Measurements from ENCODE around the gene GKN1. TPM values are rescaled to one million over a fixed set of nuclear protein-coding genes. Genes with fewer than 3 reads are reported as not detected.

Gene GKN1
- total and polyA plus RNA-seq, 4 donors: not detected

DNA sequence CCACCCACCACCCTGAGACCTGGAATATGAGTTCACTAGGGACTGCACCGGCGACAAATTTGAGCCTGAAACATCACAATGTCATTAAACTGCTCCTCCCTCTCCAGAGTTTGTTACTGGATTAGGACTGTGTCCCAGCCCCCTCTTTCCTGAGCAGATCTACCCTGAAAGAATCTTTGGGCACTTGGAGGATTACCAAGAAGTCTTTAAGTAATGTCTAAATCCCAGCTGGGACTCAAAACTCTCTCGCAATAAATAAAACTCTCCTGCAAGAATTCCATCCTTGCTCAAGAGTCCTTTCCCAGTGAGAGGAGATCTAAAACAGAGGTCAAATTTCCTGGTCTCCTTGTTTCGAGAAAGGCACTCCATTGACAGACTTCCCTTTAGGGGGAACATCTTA, 42.6 kb upstream of the GKN1 start:
- Histone ChIP-seq H3K36me3 (ENCODE audit: control insufficient read depth in 4 of 4, insufficient read depth in 3 of 4, low read depth in 1 of 4, low read length in 3 of 4) (peaks cover 0 to 1% (median 0%) of the 10 kb centered on the region in 4 donors), H3K4me3 (ENCODE audit: low read depth in 1 of 3, low read length in 3 of 3) (no peak overlapping the region), H3K9ac (ENCODE audit: low read depth in 1 of 2, low read length in 2 of 2) (no peak overlapping the region), H3K27ac (ENCODE audit: low read depth in 1 of 2, low read length in 2 of 2) (no peak overlapping the region), H3K4me1 (ENCODE audit: control insufficient read depth in 4 of 4, insufficient read depth in 4 of 4, low read length in 3 of 4) (no peaks in the 10 kb centered on the region), H3K9me3 (ENCODE audit: control insufficient read depth in 4 of 4, low read length in 3 of 4) (no peaks in the 10 kb centered on the region), H3K27me3 (ENCODE audit: control insufficient read depth in 4 of 4, insufficient read depth in 4 of 4, low read length in 3 of 4) (peaks cover 0 to 3% (median 0%) of the 10 kb centered on the region in 4 donors)
- WGBS: 78% methylated on average over 4 of the region's 4 CpGs
- TF ChIP-seq HNF4G (IDR thresholded peaks at IDR 0.05): no peak
- no peak for TF ChIP-seq JUND (IDR thresholded peaks at IDR 0.05)
- no peak for TF ChIP-seq TAF1 (conservative IDR thresholded peaks at IDR 0.05)
- no peak for TF ChIP-seq NR2F2 (IDR thresholded peaks at IDR 0.05)
- no peak for TF ChIP-seq RAD21 (IDR thresholded peaks at IDR 0.05)
- no peak for TF ChIP-seq FOXA1 (IDR thresholded peaks at IDR 0.05)
- no peak for TF ChIP-seq RXRA (IDR thresholded peaks at IDR 0.05)
- TF ChIP-seq, protein P1, sequence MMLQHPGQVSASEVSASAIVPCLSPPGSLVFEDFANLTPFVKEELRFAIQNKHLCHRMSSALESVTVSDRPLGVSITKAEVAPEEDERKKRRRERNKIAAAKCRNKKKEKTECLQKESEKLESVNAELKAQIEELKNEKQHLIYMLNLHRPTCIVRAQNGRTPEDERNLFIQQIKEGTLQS (IDR thresholded peaks at IDR 0.05): no peak
- TF ChIP-seq SP1 (IDR thresholded peaks at IDR 0.05): no peak
- TF ChIP-seq YY1 (IDR thresholded peaks at IDR 0.05): no peak
- TF ChIP-seq, protein P2, sequence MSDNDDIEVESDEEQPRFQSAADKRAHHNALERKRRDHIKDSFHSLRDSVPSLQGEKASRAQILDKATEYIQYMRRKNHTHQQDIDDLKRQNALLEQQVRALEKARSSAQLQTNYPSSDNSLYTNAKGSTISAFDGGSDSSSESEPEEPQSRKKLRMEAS (IDR thresholded peaks at IDR 0.05): no peak
- TF ChIP-seq GABPA (IDR thresholded peaks at IDR 0.05 in 1 of 2, conservative IDR thresholded peaks at IDR 0.05 in 1 of 2): no peak
- DNase-seq (ENCODE audit: low spot score): no peak

DNA sequence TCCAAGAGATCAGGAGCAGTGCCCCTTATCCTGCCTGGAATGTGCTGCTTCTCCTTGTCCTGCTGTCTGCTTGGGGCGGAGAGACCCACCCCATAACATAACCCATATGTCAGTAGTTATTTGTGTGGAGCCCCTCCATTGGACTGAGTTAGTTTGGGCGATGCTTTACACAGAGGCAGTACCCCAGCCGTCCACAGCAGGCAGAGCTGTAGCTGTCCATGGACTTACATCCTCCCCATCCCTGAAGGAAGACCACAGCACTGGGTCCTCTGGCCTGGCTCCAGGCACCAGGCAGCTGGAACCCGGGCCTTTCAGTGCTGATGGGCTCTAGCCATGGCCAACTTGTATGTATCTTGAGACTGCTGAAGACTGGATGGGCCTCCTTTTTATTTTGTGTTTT, 42.0 kb upstream of the GKN1 start:
- TF ChIP-seq, protein P2 (IDR thresholded peaks at IDR 0.05): no peak
- TF ChIP-seq GABPA (IDR thresholded peaks at IDR 0.05 in 1 of 2, conservative IDR thresholded peaks at IDR 0.05 in 1 of 2) (no peak), NR2F2 (IDR thresholded peaks at IDR 0.05) (no peak), JUND (IDR thresholded peaks at IDR 0.05) (no peak), SP1 (IDR thresholded peaks at IDR 0.05) (no peak), HNF4G (IDR thresholded peaks at IDR 0.05) (no peak), EGR1 (IDR thresholded peaks at IDR 0.05; ENCODE audit: low read depth in 2 of 2) (no peak), RAD21 (IDR thresholded peaks at IDR 0.05) (no peak), TAF1 (conservative IDR thresholded peaks at IDR 0.05) (no peak), FOXA2 (IDR thresholded peaks at IDR 0.05) (no peak), FOXA1 (IDR thresholded peaks at IDR 0.05) (no peak), YY1 (IDR thresholded peaks at IDR 0.05) (no peak)
- TF ChIP-seq, protein P1 (IDR thresholded peaks at IDR 0.05): no peak
- TF ChIP-seq, protein P3, sequence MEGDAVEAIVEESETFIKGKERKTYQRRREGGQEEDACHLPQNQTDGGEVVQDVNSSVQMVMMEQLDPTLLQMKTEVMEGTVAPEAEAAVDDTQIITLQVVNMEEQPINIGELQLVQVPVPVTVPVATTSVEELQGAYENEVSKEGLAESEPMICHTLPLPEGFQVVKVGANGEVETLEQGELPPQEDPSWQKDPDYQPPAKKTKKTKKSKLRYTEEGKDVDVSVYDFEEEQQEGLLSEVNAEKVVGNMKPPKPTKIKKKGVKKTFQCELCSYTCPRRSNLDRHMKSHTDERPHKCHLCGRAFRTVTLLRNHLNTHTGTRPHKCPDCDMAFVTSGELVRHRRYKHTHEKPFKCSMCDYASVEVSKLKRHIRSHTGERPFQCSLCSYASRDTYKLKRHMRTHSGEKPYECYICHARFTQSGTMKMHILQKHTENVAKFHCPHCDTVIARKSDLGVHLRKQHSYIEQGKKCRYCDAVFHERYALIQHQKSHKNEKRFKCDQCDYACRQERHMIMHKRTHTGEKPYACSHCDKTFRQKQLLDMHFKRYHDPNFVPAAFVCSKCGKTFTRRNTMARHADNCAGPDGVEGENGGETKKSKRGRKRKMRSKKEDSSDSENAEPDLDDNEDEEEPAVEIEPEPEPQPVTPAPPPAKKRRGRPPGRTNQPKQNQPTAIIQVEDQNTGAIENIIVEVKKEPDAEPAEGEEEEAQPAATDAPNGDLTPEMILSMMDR (IDR thresholded peaks at IDR 0.05; ENCODE audit: low read depth, low read length, missing input control): no peak
- TF ChIP-seq, protein P4, sequence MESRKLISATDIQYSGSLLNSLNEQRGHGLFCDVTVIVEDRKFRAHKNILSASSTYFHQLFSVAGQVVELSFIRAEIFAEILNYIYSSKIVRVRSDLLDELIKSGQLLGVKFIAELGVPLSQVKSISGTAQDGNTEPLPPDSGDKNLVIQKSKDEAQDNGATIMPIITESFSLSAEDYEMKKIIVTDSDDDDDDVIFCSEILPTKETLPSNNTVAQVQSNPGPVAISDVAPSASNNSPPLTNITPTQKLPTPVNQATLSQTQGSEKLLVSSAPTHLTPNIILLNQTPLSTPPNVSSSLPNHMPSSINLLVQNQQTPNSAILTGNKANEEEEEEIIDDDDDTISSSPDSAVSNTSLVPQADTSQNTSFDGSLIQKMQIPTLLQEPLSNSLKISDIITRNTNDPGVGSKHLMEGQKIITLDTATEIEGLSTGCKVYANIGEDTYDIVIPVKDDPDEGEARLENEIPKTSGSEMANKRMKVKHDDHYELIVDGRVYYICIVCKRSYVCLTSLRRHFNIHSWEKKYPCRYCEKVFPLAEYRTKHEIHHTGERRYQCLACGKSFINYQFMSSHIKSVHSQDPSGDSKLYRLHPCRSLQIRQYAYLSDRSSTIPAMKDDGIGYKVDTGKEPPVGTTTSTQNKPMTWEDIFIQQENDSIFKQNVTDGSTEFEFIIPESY (IDR thresholded peaks at IDR 0.05): no peak
- TF ChIP-seq, protein P5, sequence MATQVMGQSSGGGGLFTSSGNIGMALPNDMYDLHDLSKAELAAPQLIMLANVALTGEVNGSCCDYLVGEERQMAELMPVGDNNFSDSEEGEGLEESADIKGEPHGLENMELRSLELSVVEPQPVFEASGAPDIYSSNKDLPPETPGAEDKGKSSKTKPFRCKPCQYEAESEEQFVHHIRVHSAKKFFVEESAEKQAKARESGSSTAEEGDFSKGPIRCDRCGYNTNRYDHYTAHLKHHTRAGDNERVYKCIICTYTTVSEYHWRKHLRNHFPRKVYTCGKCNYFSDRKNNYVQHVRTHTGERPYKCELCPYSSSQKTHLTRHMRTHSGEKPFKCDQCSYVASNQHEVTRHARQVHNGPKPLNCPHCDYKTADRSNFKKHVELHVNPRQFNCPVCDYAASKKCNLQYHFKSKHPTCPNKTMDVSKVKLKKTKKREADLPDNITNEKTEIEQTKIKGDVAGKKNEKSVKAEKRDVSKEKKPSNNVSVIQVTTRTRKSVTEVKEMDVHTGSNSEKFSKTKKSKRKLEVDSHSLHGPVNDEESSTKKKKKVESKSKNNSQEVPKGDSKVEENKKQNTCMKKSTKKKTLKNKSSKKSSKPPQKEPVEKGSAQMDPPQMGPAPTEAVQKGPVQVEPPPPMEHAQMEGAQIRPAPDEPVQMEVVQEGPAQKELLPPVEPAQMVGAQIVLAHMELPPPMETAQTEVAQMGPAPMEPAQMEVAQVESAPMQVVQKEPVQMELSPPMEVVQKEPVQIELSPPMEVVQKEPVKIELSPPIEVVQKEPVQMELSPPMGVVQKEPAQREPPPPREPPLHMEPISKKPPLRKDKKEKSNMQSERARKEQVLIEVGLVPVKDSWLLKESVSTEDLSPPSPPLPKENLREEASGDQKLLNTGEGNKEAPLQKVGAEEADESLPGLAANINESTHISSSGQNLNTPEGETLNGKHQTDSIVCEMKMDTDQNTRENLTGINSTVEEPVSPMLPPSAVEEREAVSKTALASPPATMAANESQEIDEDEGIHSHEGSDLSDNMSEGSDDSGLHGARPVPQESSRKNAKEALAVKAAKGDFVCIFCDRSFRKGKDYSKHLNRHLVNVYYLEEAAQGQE (IDR thresholded peaks at IDR 0.05): no peak
- no peak overlapping the region for H3K4me3 ChIP-seq (ENCODE audit: low read depth in 1 of 3, low read length in 3 of 3)
- no peak overlapping the region for H3K27ac ChIP-seq (ENCODE audit: low read depth in 1 of 2, low read length in 2 of 2)
- no peaks in the 10 kb centered on the region for H3K9me3 ChIP-seq (ENCODE audit: control insufficient read depth in 4 of 4, low read length in 3 of 4)
- no peaks in the 10 kb centered on the region for H3K4me1 ChIP-seq (ENCODE audit: control insufficient read depth in 4 of 4, insufficient read depth in 4 of 4, low read length in 3 of 4)
- no peak overlapping the region for H3K9ac ChIP-seq (ENCODE audit: low read depth in 1 of 2, low read length in 2 of 2)
- peaks cover 0 to 3% (median 0%) of the 10 kb centered on the region in 4 donors for H3K27me3 ChIP-seq (ENCODE audit: control insufficient read depth in 4 of 4, insufficient read depth in 4 of 4, low read length in 3 of 4)
- 84% methylated on average over 4 of the region's 4 CpGs for WGBS
- no peak for DNase-seq (ENCODE audit: low spot score)
- H3K36me3 ChIP-seq (ENCODE audit: control insufficient read depth in 4 of 4, insufficient read depth in 3 of 4, low read depth in 1 of 4, low read length in 3 of 4): peaks cover 0 to 1% (median 0%) of the 10 kb centered on the region in 4 donors
